Tibial nerve (tissue), 4 donors: ENCODE measurements around the gene FMN1.

Experiments used
- CTCF ChIP-seq, 5 experiments: fragments of 200-600 bp in 3 of 5; fragments of 450-650 bp in 2 of 5; sonication (generic) in 3 of 5; IDR thresholded peaks; one replicate each; pipeline ENCODE4 v1.5.1; 2016 to 2019; ENCODE audit warnings: antibody characterized with exemption in 5 of 5, mild to moderate bottlenecking in 3 of 5, moderate library complexity in 2 of 5
- EP300 ChIP-seq, 2 donors: sonication (generic); formaldehyde crosslinking; IDR thresholded peaks; one replicate each; pipeline ENCODE4 v1.6.1; 2017; ENCODE audit warnings: antibody characterized with exemption in 2 of 2, mild to moderate bottlenecking in 1 of 2
- POLR2A ChIP-seq, 2 donors: fragments of 450-650 bp; IDR thresholded peaks; one replicate each; pipeline ENCODE4 v1.6.1; 2017; ENCODE audit warnings: antibody characterized with exemption in 2 of 2, mild to moderate bottlenecking in 2 of 2, moderate library complexity in 2 of 2

- no peak for TF ChIP-seq POLR2A (IDR thresholded peaks at IDR 0.05)
- TF ChIP-seq CTCF (IDR thresholded peaks at IDR 0.05) = no peak
- TF ChIP-seq EP300 (IDR thresholded peaks at IDR 0.05) = no peak
Observed at GRCh38 chr15:32977506-32977905, 217.0 kb downstream of the FMN1 start.
